Forelimb muscle (tissue), 1 donor: ENCODE data around the gene HEPN1. TPM values are rescaled to one million over a fixed set of nuclear protein-coding genes. Genes with fewer than 3 reads are reported as not detected.
"Not testable (repeated sequence)": the region's sequence is repeated elsewhere in the genome, so short reads cannot be mapped to it uniquely, and the experiment has no call there.

Experiments
- DNase-seq: peaks from one replicate; pipeline ENCODE4 v3.0.0-alpha.2; 2013; ENCODE audit warnings: low read depth
- polyA plus RNA-seq: library from polyadenylated mRNA; unstranded; fragments of 120-200 nt; gene quantifications from one replicate; pipeline ENCODE4 v1.2.1, GENCODE V29; 2013; ENCODE audit not compliant: insufficient read length

Gene HEPN1
- polyA plus RNA-seq, 1 donor = 0.20 TPM

DNA sequence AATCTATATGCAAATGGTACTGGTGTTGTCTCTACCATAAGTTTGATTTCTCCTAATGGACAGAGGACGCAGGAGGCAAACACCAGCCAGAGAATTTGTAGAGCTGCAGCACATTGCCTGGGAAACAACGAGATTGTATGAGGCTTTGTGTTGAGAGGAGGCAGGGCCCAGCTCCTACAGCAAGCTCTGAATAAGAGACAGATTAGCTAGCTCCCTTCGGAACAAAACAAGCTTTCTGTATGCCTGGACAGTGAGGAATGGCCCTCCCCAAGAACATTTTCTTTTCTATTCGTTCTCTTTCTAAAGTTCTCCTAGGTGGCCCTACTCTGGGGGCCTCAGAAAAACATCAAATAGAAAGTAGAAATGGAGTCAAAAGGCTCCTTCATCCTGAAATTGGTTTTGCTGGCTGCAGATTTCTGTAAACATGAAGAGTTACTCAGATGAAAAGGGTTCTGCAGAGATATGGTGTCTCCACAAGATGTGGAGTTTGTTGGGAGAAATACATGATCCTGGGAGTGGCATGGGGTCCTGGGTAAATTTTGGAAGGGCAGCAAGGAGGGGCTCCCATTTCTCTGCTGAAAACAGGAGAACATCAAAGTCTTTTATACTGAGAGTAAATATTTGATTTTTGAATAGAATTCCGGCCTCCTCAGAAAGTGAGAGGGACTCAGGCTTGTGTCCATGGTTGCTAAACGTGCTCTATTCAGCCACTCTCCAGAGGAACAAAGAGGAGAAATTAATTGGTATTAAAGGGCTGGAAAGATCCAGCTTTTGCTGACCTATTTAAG, 23.6 kb downstream of the HEPN1 start:
- DNase-seq = no peak

DNA sequence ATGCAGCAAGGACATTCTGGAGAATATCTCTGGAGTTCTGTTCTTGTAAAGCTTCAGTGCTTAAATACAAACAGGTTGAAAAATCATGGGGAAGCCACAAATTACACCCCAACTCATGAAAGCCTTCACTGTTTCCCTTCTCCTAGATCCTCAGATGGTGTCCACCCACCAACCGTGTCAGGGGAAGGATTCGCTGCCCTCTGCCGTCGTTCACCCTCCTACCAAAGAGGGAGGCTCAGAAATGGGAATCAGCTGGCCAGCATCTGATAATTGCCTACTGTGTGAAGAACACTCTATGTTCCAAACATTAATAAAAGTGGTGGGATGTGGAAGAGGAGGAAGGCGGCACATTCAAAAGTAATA, 24.2 kb downstream of the HEPN1 start:
- DNase-seq = no peak

DNA sequence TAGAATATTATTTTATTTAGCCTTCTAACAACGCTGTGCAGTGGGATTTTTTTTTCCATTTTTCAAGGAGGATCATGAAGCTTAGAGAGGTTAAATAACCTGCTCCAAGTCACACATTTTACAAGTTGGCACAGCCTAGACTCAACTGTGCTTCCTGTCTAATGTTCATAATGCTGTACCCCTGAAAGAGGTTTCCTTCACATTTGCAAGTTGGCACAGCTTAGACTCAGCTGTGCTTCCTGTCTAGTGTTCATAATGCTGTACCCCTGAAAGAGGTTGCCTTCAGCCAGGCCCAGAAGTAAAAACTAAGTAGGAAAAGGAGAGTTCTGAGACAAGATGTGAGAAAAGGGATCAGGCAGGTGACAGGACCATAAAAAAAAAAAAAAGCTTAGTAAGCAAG, 24.7 kb downstream of the HEPN1 start:
- DNase-seq = no peak

DNA sequence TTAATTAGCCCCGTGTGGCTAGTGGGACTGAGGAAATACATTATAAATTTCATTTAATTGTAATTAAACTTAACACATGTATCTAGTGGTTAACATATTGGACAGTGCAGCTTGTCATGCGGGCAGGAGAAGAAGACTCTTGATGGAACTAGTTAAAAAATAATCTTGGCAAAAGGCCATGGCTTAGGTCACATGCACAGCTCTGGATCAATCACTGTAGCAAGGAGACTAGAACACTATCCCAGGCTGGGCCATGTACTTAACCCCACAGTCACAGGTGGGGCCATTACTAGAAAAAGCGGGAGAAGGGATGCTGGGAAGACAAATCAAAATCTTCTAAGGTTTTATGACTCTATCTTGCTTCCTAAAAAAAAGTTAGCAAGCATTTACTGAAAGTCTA, 25.5 kb downstream of the HEPN1 start:
- DNase-seq = no peak

DNA sequence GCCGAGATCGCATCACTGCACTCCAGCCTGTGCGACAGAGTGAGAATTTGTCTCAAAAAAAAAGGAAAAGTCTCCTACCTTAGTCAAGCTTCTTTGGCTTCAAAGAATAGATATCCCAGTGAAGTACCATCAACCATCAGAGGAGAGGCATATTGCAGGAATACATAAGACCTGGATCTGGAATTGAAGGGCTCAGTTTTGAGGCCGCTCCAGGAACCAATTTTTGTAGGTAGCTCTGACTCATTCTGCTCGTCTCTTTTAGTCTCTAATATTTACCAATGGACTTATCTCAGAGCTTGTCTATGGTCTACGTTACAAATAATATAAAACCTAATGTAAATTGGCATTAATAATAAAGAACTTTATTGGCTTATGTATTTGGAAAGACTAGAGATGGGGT, 26.8 kb downstream of the HEPN1 start:
- DNase-seq = no peak

DNA sequence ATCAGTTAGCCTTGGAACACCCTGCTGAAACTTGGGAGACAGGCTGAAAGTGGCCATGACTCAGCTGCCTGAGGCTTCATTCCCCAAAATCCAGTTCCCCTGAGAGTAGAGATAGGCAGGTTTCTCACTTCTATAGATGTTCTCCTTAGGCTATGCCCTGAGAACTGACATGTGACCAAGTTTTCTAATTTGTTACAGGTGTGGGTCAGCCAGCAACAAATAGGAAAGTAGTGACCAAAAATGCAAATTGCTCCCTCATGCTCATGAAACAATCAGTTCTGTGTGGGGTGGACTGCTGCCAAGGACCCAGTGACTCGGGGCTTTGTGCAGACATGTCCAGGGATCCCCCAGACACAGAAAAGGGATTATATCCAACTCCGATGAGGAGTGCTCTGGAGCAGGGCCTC, 27.7 kb downstream of the HEPN1 start:
- DNase-seq = no peak

DNA sequence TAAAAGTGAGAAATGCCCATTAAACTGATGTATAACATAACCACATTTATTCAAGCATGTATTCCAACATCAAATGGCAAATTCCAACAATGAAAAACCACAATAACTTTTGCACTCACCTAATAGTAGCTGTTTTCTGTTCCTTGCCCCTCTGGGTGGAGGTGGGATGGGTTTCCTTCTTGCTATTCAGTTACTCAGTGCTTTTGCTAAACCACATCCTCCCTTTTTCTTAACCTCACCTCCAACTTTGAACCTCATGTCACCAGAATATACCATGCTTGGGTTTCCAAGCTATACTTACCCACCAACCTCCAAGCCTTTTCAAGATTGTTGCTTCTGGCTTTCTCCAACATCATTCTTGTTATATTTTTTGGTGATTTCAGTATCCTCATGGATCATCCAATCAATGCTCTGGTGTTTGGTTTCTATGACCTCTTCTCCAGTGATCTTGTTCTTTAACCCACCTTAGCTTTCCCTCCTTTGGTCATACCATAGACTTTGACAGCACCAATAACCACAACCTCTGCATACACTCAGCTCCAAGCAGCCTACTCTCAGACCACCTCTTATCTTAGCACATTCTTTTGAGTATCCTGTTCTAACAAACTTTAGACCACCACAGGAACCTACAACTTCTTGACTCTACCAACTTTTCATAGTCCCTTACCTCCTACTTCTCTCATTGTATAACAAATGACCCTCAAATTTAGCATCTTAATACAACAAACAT, 31.7 kb downstream of the HEPN1 start:
- no peak for DNase-seq

DNA sequence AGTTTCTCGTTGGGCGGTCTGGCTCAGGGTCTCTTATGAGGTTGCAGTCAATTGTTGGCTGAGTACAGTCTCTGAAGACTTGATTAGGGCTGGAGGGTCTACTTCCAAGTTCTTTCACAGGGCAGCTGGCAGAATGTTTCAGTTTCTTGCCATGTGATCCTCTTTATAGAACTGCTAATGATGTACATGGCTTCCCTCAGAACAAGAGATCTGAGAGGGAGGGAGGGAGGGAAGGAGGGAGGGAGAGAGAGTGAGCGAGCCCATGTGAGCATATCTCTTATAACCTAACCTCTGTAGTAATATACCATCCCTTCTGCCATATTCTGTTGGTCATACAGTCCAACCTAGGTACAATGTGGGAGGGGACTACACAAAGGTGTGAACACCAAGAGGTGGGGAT, 32.3 kb downstream of the HEPN1 start:
- no peak for DNase-seq

DNA sequence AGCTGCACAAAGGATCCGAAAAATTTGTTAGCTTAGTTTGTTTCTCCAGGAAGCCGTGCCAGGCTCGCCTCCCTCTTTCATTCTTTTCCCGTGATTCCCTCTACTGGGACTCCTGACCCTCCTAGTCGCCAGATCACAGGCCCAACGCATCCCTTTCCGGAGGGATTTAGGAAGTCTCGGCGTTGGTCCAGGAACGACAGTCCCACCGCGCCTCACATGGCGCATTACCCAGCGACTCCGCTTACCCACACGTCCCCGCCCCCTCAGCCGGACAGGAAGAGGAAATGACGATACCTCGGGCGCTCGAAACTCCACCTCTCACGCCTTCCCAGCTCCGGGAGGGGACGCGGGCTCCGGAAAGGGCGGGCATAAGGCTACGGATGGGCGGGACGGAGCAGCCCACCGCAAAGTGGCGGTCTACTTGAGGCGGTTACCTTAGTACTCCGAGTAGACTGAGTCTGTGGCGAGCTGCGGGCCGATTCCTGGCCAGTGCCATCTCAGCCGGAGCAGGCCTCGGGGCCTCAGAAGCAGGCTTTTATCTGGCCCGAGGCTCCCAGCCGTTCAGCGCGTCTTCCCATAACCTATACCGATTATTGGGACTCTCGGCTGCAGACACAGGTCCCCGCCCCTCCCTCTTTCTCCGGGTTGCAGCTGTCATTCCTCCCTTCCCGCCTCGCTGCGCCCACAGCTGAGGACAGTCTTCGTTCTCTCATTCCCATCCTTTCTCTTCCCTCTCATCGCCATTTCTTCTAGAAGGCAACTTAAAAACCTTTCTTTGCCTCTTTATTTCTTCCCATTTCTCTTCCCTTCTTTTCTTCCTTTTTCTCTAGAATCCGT, 34.9 kb downstream of the HEPN1 start, which contains the start of gene CCDC15:
Gene CCDC15, plus strand, starts transcription at position 450 of the 837 bp plus-strand sequence. CDS start 531 bp downstream, outside the sequence.
- DNase-seq = peak; percentile 90

DNA sequence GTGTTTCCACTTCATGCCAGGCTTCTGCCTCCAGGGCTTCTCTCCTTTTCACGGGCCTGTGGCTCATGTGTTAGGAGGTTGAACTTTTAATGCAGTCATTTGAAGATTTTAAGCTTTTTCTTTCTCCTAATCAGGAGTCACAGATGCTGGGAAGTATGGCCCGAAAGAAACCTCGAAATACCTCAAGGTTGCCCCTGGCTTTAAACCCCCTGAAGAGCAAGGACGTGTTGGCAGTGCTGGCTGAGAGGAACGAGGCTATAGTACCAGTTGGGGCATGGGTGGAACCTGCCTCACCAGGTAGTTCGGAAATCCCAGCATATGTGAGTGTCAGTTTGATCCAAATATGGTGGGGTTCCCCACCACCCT, 35.5 kb downstream of the HEPN1 start:
- no peak for DNase-seq

DNA sequence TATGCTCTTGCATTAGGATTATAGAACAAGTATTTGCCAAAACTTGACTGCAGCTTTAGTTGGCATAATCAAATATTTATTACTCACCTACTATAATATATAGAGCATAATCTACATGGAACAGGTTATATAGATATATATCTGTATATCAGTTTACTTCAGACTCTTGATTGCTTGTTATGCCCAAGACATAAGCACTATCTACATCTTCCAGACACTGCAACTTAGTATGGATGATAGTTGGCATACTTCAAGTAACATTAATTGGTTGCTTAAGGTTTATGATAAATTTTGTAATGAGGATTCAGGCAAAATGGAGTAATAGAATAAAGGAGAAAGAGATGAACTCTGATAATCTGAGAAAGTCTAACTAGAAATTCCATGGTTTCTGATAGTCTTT, 36.0 kb downstream of the HEPN1 start:
- no peak for DNase-seq

DNA sequence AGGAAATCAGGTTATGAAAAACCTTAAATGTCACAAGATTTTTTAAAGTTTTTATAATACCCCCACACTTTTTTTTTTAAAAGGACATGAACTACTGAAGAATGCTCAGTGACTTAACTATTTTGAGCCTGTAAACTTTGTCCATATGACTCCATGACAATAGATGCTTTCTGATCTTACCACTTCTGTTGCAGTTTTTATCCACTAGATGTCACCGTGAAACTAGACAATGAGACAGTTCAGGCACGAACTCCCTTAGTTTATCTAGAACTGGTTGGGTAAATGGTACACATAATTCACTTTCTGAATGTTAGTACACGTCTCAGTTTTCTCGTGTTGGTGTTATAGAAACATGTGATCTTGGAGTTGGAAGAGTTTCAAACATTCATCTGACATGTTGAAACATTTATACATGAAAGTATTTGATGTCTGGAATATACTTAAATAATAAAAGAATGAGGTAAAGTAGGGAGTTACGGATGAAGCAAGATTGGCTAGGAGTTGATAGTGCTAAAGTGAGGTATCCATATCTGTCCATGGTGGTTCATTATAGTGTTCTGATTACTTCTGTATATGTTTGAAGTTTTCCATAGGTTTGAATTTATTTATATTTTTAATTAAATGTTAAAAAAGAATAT, 43.0 kb downstream of the HEPN1 start:
- DNase-seq = peak; percentile 67

DNA sequence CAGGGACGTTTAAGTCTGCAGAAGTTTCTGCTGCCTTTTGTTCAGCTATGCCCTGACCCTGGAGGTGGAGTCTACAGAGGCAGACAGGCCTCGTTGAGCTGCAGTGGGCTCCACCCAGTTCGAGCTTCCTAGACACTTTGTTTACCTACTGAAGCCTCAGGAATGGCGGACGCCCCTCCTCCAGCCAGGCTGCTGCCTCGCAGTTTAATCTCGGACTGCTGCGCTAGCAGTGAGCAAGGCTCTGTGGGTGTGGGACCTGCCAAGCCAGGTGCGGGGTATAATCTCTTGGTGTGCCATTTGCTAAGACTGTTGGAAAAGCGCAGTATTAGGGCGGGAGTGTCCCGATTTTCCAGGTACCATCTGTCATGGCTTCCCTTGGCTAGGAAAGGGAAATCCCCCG, 49.1 kb downstream of the HEPN1 start:
- DNase-seq = not testable (repeated sequence)

Other genes with a start within 250 kb of the HEPN1 start
- 7.4 TPM for gene SIAE, start 245.5 kb upstream of the HEPN1 start, polyA plus RNA-seq
- gene SPA17, start 245.3 kb upstream of the HEPN1 start, polyA plus RNA-seq = 3.3 TPM
- gene NRGN, start 179.3 kb upstream of the HEPN1 start, polyA plus RNA-seq = 4.7 TPM
- 1.1 TPM for gene VSIG2, start 167.0 kb upstream of the HEPN1 start, polyA plus RNA-seq
- gene ESAM, start 157.0 kb upstream of the HEPN1 start, polyA plus RNA-seq = 46.2 TPM
- gene MSANTD2, start 118.8 kb upstream of the HEPN1 start, polyA plus RNA-seq = 15.3 TPM
- 34.2 TPM for gene ROBO3, start 53.8 kb upstream of the HEPN1 start, polyA plus RNA-seq
- 23.0 TPM for gene ROBO4, start 21.4 kb upstream of the HEPN1 start, polyA plus RNA-seq
- 0.06 TPM for gene HEPACAM, start 16.8 kb downstream of the HEPN1 start, polyA plus RNA-seq
- 3.0 TPM for gene CCDC15, start 35.0 kb downstream of the HEPN1 start, polyA plus RNA-seq
- gene SLC37A2, start 144.1 kb downstream of the HEPN1 start, polyA plus RNA-seq = 2.3 TPM
- gene TMEM218, start 192.4 kb downstream of the HEPN1 start, polyA plus RNA-seq = 19.7 TPM
- gene PKNOX2, start 245.5 kb downstream of the HEPN1 start, polyA plus RNA-seq = 27.6 TPM